HAP-1 (cell line): ENCODE data around the gene RABGAP1L.
"Not testable (repeated sequence)": the region's sequence is repeated elsewhere in the genome, so short reads cannot be mapped to it uniquely, and the experiment has no call there.

Experiments used
- DNase-seq, 2 experiments: peaks; one replicate each; pipeline ENCODE4 v3.0.0-alpha.2; 2016 to 2020; ENCODE audit warnings: low spot score in 2 of 2
- H3K27me3 ChIP-seq: fragments of 250-450 bp; sonication (Bioruptor Pico); 2 replicates; pipeline ENCODE4 v1.5.1; 2020; ENCODE audit warnings: low read depth, mild to moderate bottlenecking, moderate library complexity
- H3K36me3 ChIP-seq: fragments of 250-450 bp; sonication (Bioruptor Pico); replicated peaks from 2 replicates; pipeline ENCODE4 v1.5.1; 2020; ENCODE audit warnings: mild to moderate bottlenecking
- H3K4me1 ChIP-seq: fragments of 250-450 bp; sonication (Bioruptor Pico); 2 replicates; pipeline ENCODE4 v1.5.1; 2020; ENCODE audit warnings: mild to moderate bottlenecking
- H3K4me3 ChIP-seq: fragments of 250-450 bp; sonication (Bioruptor Pico); 2 replicates; pipeline ENCODE4 v1.5.1; 2020; ENCODE audit warnings: mild to moderate bottlenecking, moderate library complexity
- H3K9me3 ChIP-seq: fragments of 250-450 bp; sonication (Bioruptor Pico); 2 replicates; pipeline ENCODE4 v1.5.1; 2020; ENCODE audit warnings: mild to moderate bottlenecking, moderate library complexity
- in situ Hi-C: fragments of 300-500 bp; cut with MboI; formaldehyde crosslinking; loops from 3 replicates; pipeline ENCODE4 v1.14.3; 2020; ENCODE audit warnings: low sequenced_read_pairs, inconsistent platforms, mixed read lengths

RABGAP1L gene

DNA sequence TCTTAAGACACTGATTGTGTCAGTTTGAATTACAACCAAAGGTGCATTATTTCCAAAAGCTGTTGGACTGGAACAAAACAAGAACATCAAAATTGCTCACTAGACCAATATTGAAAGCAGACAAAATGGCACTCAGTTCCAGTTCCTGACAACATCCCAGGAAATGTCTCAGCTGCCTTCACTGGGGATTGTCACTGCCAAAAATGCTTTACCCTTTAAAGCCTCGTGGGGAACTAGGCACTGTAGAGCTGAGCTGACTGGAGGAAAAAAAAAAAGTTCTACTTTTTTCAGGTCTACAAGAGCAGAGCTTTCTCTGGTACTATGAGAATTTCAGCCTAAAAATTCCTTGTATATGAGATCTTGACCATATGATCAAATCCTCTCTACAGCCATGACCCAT, 310.4 kb downstream of the RABGAP1L start:
- Histone ChIP-seq H3K36me3 (no peaks in the 10 kb centered on the region), H3K4me1 (no peaks in the 10 kb centered on the region), H3K27me3 (no peaks in the 10 kb centered on the region), H3K9me3 (no peaks in the 10 kb centered on the region), H3K4me3 (no peak overlapping the region)
- no peak for DNase-seq
- in situ Hi-C loops = no loop called here

DNA sequence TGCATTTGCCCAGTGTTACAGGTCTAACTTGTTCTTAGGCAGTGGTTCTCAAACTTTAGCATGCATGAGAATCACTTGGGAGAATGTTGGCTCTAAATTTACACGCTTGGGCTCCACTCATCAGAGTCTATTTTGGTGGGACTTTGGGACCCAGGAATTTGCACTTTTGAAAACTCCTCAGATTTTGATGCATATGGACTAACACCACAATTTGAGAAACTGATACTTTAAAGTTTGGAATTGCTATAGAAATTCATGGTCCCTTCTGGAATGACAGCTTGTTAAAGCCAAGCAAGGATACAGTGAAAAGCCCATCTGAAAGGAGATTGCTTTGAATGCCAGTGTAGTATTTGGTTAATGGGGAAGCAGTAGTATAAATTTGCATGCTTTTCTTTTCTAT, 320.0 kb downstream of the RABGAP1L start:
- H3K4me1 ChIP-seq = no peaks in the 10 kb centered on the region
- no peaks in the 10 kb centered on the region for H3K9me3 ChIP-seq
- H3K27me3 ChIP-seq = no peaks in the 10 kb centered on the region
- no peaks in the 10 kb centered on the region for H3K36me3 ChIP-seq
- no peak overlapping the region for H3K4me3 ChIP-seq
- in situ Hi-C loops = no loop called here
- no peak for DNase-seq

DNA sequence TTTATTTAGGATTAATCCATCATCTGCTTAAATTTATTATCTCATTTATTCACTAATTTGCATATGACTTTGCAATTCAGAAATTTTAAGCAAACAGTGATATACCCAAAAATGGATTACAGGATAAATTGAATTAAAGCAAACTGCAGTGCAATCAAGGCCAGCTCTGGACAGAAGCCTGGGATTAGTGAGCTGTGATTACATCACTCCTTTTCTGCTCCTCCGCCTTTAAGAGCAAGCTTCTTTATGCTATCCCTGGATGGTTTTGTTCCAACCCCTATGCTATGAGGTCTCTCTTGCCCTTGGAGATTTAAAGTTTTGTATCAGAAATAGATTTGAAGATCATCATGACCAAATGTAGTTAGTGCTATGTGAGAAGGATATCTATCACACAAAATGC, 321.0 kb downstream of the RABGAP1L start:
- no peaks in the 10 kb centered on the region for H3K4me1 ChIP-seq
- no peak overlapping the region for H3K4me3 ChIP-seq
- no peaks in the 10 kb centered on the region for H3K27me3 ChIP-seq
- no peaks in the 10 kb centered on the region for H3K9me3 ChIP-seq
- in situ Hi-C loops = no loop called here
- H3K36me3 ChIP-seq = no peaks in the 10 kb centered on the region
- DNase-seq = no peak

DNA sequence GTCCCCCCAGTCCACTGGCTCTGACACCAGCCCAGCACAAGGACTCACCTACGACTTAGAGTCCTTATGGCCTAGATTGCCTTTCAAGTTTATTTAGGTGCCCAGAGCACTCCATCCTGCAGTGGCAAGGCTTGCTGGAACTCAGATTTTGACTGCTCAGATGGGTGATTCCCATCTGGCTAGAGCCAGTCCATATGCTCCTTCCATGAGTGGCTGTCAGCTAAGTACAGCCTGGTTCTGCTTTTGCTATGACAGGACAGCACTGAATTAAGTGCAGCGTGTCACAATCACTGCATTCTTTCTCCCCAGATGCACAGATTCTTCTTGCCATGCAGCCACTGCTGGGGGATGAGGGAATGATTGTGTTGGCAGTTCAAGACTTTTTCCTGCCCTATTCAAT, 332.3 kb downstream of the RABGAP1L start:
- Histone ChIP-seq H3K4me1 (no peaks in the 10 kb centered on the region), H3K4me3 (no peak overlapping the region), H3K9me3 (no peaks in the 10 kb centered on the region), H3K36me3 (no peaks in the 10 kb centered on the region), H3K27me3 (no peaks in the 10 kb centered on the region)
- no peak for DNase-seq
- in situ Hi-C loops = no loop called here

DNA sequence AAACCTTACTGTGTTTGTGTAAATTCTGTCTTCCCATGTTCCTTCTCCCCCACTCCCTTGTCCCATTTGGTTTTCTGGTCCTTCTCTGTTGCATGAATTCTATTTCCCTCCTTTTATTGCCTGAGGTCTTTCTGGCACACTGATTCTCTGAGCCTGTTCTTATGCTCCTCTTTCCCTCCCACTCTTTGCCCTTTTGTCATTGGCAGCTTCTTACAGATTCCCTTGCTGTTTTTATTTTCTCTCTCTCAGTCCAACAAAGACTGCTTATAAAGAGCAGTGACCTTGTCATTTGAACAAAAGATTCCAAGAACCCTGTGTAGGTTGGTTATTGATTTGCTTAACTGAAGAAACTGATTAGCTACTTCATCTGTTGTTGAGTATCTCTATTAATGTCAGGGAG, 338.2 kb downstream of the RABGAP1L start:
- DNase-seq = peak; percentile 62 to 96
- Histone ChIP-seq H3K4me3 (no peak overlapping the region), H3K4me1 (peaks cover 9% of the 10 kb centered on the region), H3K36me3 (no peaks in the 10 kb centered on the region), H3K9me3 (no peaks in the 10 kb centered on the region), H3K27me3 (no peaks in the 10 kb centered on the region)
- in situ Hi-C loops = no loop called here

DNA sequence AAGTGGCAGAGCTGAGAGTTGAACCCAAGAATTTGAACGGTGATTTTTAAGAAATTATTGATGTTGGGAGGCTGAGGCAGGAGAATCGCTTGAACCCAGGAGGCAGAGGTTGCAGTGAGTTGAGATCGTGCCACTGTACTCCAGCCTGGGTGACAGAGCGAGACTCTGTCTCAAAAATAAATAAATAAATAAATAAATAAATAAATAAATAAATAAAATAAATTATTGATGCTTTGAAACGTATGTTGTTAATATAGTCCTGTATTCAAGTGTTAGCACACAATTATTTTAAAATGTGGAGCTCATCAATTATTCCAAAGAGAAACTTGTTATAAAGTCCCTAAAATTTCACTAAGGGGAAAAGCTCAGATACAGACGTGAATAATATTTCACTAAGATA, 357.4 kb downstream of the RABGAP1L start:
- H3K4me1 ChIP-seq, in situ Hi-C loops, H3K9me3 ChIP-seq, DNase-seq, H3K36me3 ChIP-seq, H3K4me3 ChIP-seq, H3K27me3 ChIP-seq: not testable (repeated sequence)

DNA sequence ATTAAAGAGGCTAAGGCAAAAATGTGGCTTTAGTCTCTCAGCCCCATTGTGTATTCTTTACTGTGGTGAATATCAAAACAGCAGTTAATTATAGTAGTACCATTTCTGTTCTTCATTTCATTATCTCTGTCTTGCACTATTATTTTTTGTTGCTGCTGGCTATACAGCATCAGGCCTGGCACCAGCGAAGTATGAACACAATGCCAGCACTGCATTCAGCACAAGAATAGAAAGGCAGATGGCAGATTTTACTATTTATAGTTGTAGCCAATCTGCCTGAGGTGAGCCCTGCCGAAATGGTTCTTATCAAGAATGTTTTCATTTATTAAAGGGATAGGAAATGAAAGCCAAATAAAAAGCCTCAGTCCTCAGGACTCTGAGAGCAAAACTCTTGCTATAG, 360.5 kb downstream of the RABGAP1L start:
- no peak for DNase-seq
- Histone ChIP-seq H3K27me3 (no peaks in the 10 kb centered on the region), H3K4me1 (no peaks in the 10 kb centered on the region), H3K36me3 (no peaks in the 10 kb centered on the region), H3K9me3 (no peaks in the 10 kb centered on the region), H3K4me3 (no peak overlapping the region)
- in situ Hi-C loops = no loop called here

DNA sequence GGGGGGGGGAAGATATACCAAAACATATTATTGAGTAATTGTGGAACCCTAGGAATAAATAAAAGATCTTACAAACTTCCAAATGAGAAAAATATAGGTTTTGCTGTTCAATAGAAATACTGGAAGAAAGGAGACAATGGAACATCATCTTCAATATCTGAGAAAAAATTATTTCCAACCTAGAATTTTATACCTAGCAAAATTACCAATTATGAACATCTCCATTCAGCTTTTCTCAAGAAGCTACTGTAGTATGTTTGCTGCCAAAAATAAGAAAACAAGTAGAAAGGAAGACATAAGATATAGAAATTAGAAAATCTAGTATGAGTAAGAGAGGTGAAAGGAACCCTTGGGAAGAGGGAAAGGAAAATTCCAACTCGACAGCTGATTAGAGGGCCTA, 372.4 kb downstream of the RABGAP1L start:
- no peak for DNase-seq
- Histone ChIP-seq H3K27me3 (no peaks in the 10 kb centered on the region), H3K4me3 (no peak overlapping the region), H3K9me3 (no peaks in the 10 kb centered on the region), H3K4me1 (no peaks in the 10 kb centered on the region), H3K36me3 (no peaks in the 10 kb centered on the region)
- in situ Hi-C loops = no loop called here

DNA sequence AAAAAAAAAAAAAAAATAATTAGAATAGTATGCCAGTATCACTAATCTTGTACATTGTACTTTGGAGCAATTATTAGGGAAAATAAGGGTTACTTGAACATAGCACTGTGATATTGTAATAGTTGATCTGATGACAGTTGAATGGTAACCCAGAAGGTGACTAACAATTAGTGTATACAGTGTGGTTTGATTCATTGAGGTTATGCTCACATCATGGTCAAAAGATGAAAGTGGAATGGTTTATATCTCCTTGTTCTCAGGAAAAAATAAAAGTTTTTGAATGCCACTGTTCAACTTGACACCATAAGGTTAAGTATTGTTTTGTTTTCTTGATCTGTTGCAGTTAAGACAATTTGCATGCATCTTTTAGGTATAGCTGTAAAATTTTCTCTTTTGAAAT, 375.5 kb downstream of the RABGAP1L start:
- in situ Hi-C loops = no loop called here
- Histone ChIP-seq H3K9me3 (no peaks in the 10 kb centered on the region), H3K36me3 (no peaks in the 10 kb centered on the region), H3K27me3 (no peaks in the 10 kb centered on the region), H3K4me3 (no peak overlapping the region), H3K4me1 (no peaks in the 10 kb centered on the region)
- no peak for DNase-seq

DNA sequence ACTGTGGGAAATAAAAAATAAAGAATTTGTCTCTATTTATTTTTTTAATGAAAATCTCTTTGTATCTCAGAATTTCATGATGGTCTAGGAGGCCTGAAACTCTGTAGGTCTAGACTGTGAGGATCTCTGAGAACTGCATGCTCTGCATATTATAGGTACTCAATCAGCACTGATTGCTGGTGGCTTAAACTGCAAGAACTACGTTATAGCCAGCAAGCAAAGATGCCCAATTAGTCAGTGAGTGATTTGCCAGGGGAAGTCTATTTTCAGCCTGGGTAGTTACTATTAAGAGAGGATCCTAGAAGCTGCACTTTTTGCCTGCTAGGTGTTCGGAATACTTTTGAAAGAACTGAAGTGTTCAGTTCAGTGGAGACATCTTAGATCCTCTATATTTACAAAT, 375.9 kb downstream of the RABGAP1L start:
- Histone ChIP-seq H3K36me3 (no peaks in the 10 kb centered on the region), H3K4me1 (no peaks in the 10 kb centered on the region), H3K27me3 (no peaks in the 10 kb centered on the region), H3K9me3 (no peaks in the 10 kb centered on the region), H3K4me3 (no peak overlapping the region)
- DNase-seq = no peak
- in situ Hi-C loops = no loop called here

DNA sequence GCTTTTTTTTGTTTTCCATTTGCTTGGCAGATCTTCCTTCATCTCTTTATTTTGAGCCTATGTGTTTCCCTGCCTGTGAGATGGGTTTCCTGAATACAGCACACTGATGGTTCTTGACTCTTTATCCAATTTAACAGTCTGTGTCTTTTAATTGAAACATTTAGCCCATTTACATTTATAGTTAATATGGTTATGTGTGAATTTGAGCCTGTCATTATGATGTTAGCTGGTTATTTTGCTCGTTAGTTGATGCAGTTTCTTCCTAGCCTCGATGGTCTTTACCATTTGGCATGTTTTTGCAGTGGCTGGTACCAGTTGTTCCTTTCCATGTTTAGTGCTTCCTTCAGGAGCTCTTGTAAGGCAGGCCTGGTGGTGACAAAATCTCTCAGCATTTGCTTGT, 384.1 kb downstream of the RABGAP1L start:
- H3K27me3 ChIP-seq, H3K4me3 ChIP-seq, in situ Hi-C loops, DNase-seq, H3K36me3 ChIP-seq, H3K9me3 ChIP-seq, H3K4me1 ChIP-seq: not testable (repeated sequence)

DNA sequence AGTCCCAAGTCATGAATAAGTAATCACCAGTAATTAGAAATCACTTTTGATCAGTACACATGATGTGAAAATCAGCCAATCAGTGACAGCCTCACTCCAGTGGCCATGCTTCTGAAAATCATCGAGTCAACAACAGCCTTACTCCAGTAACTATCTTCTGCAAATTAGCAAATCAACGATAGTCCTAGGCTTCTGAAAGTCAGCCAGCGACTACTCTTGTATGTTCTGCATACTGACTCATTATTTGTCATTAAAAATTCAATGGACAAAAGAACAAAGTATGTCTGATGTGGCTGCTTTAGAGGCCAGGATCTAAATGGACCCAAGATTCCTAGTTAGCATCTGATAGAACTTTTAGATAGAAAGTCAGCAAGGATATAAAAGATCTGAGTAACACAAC, 391.0 kb downstream of the RABGAP1L start:
- no peaks in the 10 kb centered on the region for H3K36me3 ChIP-seq
- H3K9me3 ChIP-seq = no peaks in the 10 kb centered on the region
- in situ Hi-C loops = no loop called here
- H3K27me3 ChIP-seq = no peaks in the 10 kb centered on the region
- DNase-seq = no peak
- no peak overlapping the region for H3K4me3 ChIP-seq
- no peaks in the 10 kb centered on the region for H3K4me1 ChIP-seq

DNA sequence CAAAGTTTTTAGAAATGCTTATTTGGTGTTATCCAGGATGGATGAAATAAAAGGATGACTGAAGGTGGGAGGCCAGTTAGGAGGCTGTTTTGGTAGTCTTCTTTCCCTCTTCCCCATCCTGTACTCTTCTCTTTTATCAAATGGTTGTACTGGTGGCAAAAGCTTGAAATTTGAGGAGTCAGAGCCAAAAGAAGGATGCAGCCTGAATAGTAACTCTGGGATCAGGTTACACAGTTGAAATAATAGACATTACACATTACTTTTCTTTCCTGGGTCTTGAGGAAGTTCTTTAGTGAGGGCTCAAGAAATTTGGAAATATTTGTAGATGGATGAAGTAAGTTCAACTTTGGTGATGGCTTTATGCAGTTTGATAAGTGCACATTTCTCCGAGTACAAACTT, 397.1 kb downstream of the RABGAP1L start:
- no peak for DNase-seq
- H3K27me3 ChIP-seq = no peaks in the 10 kb centered on the region
- in situ Hi-C loops = no loop called here
- no peaks in the 10 kb centered on the region for H3K36me3 ChIP-seq
- H3K9me3 ChIP-seq = no peaks in the 10 kb centered on the region
- no peak overlapping the region for H3K4me3 ChIP-seq
- H3K4me1 ChIP-seq = no peaks in the 10 kb centered on the region

DNA sequence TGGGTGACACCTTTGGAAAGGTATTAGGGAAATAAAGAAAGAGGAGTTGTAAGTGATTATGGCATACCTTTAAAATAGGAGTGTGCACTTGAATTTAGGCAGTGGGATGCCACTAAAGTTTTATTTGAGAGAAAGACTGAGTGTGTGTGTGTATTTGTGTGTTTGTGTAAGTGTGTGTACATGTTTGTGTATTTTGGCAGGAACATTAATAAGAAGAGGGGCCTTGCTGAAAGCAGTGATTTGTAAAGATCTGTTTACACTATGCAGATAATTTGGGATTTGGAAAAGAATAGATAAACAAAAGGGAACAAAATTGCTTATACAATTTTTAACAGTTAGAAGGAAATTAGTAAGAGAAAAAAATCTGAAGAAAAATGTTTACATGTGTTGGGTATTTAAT, 409.2 kb downstream of the RABGAP1L start:
- no peak overlapping the region for H3K4me3 ChIP-seq
- H3K36me3 ChIP-seq = no peaks in the 10 kb centered on the region

DNA sequence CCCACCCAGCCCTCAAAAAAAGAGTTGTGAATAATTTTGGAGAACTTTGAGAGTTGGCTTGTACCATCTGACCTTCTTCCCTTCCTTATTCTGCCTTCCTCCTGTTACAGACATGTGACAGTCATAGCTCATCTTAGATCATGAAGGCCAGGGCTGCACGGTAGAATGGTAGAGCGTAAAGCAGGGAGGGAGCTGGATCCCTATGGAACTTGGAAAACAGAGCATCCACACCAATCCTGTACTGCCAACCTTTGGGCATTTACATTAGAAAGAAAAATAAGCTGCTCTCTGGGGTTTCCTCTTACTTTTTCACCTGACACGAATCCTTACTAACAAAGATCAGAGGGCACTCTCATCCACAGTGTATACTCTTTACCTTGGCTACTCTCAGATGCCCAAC, 409.9 kb downstream of the RABGAP1L start:
- Histone ChIP-seq H3K4me1 (no peaks in the 10 kb centered on the region), H3K27me3 (no peaks in the 10 kb centered on the region), H3K9me3 (no peaks in the 10 kb centered on the region), H3K36me3 (no peaks in the 10 kb centered on the region), H3K4me3 (no peak overlapping the region)
- in situ Hi-C loops = no loop called here
- DNase-seq = no peak

More for the DNA sequence above, 409.2 kb downstream of the RABGAP1L start:
- DNase-seq = no peak
- in situ Hi-C loops = no loop called here
- Histone ChIP-seq H3K9me3 (no peaks in the 10 kb centered on the region), H3K27me3 (no peaks in the 10 kb centered on the region), H3K4me1 (no peaks in the 10 kb centered on the region)
